HG02763 (cell line): ENCODE results near the gene RGS17.
"Not testable (repeated sequence)": the region's sequence is repeated elsewhere in the genome, so short reads cannot be mapped to it uniquely, and the experiment has no call there.

ENCODE experiments used
- ATAC-seq: cut with Tn5 transposase; IDR thresholded peaks from one replicate; pipeline ENCODE4 v1.9.1; 2021; ENCODE audit warnings: mild to moderate bottlenecking, moderate library complexity; ENCODE audit not compliant: unreplicated experiment

RGS17 gene, protein sequence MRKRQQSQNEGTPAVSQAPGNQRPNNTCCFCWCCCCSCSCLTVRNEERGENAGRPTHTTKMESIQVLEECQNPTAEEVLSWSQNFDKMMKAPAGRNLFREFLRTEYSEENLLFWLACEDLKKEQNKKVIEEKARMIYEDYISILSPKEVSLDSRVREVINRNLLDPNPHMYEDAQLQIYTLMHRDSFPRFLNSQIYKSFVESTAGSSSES

DNA sequence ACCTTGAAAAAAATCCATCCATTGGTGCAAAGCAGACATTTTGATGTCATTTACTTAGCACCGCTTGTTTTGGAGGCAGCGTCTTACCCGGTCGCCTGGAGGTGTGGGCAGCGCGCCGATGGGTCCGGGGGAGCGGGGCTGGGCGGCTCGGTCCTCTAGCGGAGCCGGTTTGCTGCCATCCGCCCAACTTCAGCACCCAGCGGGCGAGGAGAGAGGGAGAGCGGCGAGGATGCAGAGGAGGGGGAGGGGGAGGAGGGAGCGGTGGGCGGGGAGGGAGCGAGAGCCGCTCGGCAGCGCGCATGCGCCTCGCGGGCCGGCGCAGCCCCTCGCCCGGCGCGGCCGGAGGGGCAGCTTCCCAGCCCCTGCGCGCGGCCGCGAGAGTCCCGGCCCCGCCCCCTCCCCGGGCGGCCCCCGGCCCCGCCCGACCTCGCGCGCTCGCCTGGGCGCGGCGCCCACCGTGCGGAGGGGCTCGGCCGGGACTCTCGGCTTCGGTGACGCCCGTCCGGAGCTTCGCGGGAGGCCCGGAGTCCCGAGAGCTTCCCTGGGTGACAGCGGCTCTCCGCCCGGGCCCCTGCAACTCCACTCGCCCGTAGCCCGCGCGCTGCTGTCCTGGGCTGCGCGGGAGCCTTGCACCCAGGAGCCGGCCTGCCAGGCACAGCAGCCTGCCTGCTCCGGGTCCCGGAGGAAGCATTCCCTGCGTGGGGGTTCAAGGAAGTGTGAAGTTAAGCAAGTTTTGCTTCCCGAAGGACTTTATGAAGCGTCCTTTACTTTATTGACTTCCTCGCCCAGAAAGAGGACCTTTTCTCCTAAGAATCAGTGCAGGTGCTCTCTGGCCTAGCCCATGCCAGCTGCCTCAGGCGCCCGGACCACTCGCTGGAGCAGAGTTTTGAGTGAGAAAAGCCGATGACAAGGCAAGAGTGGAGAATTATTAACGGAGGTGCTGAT, at the start of gene RGS17:
Gene RGS17 (minus strand): TSS at position 246 of the 945 bp plus-strand sequence. CDS start 87,264 bp downstream, outside the sequence.
- ATAC-seq = peak; percentile 73

DNA sequence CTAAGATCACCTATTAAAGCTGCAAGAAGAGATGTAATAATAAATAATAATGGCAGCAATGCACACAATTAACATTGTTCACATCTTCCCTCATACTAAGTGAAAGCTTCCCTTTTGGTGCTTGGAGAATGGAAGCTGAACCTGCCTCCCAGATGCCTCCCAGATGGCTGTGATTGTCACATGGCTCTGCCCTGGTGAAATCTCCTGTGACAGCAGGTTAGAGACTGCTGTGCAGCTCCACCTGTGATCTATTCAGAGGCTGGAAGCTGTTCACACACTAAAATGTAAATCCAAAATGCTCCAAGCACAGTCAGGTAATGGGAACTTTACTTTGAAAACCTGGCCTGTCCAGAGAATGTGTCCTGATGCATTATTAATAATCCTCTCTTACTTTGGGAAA, 41.7 kb upstream of the RGS17 start:
- ATAC-seq = no peak

DNA sequence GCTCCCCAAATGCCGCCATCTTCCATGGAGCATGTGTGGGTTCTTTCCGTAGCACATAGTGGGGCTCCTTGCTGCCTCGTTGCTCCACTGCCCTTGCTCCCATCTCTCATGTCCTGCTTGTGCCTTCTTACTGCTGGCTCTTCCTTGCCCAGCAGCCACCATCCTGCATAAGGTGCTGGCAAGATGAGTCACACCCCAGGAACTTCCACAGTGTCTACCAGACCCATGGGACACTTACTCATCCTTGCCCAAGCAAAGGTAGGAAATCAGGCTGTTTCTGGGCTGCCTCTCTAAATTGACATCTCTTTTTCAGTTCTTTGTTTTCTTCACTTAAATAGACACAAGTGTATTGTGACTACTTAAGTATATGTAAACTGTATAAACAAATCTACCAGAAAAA, 39.4 kb upstream of the RGS17 start:
- ATAC-seq = no peak

DNA sequence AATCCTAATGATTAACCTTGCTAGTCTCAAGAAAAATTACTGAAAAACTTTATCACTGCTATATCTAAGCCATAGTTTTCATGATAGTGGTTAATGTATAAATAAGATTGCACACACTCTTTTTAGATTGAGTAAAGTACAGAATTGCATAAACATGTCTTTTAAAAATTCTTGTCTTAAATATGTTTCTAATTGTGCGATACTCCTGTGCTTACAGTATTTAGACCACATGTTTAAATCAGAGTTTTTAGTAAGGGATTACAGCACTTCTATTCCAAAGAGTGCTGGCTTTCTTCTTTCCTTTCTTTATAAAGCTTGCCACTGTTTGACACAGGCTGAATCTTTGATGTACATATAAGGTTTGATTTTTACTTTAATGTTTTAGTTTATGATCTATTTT, 36.8 kb upstream of the RGS17 start:
- no peak for ATAC-seq

DNA sequence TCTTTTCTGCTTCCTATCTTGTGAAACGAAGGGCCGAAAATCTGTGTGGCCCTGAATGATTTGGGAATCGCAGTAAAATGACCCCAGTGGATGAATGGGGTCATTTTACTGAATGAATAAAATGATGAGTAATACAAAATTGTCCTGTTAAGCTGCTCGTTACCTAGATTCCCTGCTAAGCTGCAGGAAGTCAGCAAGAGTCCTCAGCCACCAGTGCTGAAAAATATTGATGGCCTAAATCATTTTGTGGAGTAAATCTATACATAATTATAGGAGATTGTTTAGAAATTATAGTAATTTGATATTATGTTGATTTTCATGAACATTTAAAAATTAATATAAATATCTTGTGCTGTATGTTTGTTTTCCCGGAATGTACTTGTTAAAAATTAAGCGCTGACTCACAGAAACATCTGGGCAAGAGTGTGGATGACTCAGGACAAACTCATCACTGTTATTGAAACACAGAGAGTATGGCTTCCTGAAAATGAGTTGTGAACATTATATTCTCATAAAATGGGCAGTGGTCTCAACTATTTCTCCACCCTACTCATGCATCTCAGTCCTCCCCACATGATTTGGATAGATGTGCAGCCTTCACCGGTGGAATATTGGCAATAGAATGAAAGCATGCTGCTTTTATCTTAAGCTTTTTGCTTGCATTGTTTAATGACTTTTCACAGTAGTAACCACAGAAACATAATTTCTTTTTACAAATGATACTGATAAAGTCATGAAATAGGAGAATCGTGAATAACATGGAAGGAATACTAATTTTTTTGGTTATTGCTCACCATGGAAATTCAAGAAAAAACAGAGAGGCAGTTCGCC, 36.2 kb upstream of the RGS17 start:
- no peak for ATAC-seq

DNA sequence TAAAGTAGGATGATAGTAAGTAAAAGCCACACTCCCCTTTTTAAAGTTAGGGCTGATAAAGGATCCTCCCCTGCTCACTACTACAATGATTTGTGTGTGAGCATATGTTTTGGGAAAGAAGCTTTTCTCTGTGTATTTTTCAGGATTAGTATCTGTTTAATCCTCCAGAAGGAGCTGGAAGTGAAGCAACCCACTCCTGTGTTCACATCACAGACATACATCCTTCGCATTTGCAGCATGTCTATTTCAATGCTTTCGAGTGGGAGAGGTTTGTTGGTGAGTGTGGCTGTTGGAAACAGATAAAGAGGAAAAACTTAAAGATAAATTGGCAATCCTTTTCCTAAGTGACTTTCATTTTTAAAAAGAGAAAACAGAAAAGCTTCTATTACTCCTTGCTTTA, 31.6 kb upstream of the RGS17 start:
- no peak for ATAC-seq

DNA sequence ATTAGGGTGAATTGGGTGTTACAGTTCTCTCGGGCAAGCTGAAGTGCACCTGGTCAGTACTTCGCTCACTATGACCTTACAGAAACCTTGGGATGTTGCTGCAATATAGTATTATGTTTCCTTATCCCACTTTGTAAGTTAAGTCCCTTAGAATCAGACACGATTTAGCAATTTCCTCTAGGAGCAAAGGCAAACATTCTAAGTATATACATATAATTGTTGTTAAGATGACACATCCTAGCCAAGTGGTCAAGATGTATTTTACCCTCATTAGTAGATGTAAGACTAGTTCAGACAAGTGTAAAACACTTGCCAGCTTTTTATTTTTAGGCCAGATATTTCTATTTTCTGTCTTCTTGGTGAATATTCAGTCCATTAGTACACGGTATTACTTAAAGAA, 31.1 kb upstream of the RGS17 start:
- ATAC-seq = no peak

DNA sequence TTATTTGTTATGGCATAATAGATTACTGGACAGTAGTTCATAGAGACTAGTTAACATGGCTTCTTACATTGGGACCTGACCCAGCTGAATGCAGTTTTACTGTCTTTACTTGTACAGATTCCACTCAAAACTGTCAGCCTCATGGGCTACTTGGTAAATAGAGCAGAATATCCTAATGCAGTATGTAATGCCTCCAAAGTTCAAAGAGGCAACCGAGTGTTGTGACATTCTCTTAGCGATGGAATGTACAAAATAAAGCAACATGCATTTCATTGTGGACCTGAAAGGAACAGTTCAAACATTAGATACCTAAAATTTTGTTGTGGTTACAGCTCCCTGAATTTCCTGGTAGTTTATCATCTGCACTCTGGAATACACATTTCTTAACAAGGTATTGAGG, 29.1 kb upstream of the RGS17 start:
- no peak for ATAC-seq

DNA sequence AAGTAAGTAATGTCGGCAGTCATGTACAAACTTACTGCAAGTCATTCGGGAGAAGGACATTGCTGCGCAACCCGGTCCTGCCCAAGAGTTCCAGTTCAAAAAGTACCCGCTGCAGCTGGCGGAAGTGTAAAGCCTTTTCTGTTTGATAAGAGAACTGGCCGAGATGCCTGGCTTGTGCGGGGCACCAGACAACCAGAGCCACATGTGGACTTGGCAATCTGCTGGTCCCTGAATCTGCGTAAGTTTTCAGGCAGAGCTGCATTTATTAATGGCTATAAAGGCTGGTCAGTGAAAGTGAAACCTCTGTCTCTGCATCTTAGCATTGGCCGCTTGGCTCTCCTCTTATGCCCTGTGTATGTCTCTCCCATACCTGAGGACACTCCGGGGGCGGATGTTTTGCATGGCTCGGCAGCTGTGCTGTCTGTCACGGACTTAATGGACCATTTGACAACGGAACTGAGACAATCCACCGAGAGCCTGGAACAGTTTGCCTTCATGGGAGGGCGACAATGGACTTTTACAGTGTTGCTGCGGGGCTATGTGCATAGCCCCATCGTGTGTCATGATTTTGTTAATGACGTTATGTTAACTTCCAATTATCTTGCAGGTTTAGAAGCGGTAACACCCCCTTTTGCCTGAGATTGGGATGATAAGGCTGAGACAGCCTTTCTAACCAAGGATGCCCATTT, 19.8 kb upstream of the RGS17 start:
- ATAC-seq = no peak

DNA sequence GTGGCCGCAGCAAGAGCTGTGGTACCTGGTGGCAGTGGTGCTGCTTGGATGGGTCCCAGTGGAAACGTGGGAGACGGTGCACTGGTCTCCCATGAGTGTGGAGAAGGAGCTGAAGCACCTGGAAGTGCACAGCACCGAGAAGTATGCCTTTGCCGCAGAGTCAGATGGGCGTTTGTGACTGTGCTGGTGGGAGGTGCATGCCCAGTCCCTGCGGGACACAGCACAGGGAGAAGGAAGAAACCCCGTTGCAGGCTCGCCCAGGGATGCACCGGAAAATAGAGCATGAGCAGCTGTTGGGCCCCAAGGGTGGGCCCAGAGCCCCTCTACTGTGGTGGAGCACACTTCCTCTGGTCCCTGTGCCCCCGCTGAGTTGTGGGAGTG, 19.3 kb upstream of the RGS17 start:
- no peak for ATAC-seq

DNA sequence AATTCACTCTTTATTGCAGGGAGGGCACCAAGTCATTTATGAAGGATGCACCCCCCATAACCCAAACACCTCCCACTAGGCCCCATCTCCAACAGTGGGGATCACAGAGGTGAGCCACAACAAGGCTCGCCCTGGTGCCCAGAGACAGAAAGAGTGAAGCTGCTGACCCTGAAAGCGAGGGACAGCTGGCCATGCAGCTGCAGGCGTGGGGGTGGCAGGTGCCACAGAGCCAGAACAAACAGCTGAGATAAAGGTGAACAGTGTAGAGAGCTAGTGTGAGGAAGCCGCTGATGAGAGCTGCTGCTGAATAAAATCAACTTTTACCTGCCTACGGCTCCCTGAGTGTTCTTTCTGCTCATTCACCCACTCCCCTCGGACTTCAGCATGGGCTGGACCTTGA, 18.8 kb upstream of the RGS17 start:
- ATAC-seq = no peak

DNA sequence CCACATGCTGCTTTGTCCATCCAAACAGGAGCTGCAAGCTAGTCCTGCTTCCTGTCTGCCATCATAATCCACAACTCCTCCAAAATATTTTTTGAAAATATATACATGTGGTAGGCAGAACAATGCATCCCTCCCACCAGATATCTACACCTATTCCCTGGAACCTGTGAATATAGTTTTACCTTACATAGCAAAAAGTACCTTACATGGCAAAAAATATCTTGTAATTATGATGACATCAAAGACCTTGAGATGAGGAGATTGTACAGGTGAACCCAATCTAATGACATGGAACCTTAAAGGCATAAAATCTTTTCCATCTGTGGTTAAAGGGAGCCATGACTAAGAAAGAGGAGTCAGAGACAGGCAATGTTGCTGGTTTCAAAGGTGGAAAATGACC, 15.3 kb upstream of the RGS17 start:
- ATAC-seq = no peak

DNA sequence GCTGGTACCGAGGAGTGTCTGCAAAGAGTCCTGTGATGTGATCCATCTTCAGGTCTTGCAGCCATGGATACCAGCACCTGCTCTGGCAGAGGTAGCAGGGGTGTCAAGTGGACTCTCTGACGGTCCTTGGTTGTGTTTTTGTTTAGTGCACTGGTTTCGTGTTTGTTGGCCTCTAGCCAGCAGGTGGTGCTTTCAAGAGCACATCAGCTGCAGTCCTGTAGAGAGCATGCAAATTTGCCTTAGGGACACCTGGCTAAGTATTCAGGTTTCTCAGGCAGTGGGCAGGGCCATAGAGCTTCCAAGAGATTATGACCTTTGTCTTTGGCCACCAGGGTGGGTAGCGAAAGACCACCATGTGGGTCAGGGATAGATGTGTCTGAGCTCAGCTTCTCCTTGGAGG, 14.5 kb upstream of the RGS17 start:
- ATAC-seq = no peak

DNA sequence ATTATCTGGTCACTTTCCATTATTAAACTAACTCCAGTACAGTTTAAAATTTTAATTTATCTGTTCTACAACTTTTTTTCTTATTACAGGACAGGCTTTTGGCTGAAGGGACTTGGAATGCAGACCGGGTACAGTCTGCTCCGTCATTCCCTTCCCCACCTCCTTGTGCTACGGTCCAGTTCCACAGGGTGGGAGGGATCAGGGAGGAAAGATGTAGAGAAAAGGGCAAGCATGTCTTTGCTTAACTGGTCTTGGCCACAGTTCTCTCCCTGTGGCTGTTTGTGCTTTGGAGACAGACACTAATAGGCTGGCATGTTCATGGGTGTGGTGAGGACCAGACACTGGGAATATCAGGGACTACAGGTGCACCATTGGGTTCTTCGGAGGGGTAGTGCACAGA, 12.1 kb upstream of the RGS17 start:
- ATAC-seq = no peak

DNA sequence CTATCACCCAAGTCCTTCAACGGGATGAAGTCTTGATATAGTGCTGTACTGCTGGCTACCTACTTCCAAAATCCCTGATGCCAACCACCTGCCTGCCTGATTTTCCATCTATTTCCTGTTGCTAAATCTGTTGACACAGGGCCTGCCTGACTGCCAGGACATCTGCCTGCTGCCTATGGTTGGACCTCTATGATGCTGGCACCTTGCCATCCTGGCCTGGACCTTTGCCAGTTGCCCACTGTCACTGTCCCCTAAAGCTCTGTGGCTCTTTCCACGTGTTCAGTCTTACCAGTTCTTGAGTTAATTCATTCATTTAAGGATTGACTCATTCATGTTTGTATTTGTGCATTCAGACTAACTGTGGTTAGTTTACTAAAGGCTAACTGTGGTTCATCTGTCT, 9.2 kb upstream of the RGS17 start:
- no peak for ATAC-seq

DNA sequence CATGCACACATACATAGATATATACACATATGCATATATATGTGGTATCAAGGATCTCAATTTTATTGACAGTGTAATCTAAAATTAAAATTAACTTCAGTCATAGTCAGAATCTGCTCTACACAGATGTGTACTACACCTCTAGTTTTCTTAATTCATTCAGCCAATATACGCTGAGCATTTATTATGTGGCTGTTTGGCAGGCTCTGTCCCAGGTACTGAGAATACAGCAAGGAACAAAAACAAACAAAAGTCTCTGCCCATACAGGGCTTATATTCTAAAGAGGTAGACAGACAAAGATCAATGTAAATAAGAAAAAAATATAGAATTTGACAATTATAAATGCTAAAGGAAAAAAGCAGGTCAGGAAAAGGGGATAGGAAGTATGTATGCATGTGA, 7.8 kb upstream of the RGS17 start:
- ATAC-seq = no peak

DNA sequence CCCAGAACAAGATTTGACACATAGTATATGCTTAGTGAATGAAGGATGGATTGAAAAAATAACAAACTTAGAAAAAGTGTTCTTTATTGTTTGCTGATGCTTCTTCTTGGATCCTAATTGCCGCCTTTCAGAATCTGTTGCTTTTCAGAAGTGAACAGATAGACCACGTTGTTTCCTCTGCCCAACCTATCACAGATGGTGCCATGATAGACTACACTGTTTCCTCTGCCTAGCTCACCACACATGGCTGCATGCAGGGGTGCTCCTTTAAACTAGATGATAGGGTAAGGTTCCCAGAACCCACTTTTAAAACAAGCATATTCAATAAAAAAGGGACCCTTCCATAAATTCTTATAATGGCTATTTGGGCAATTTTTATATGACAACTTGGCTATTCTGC, 4.6 kb upstream of the RGS17 start:
- ATAC-seq = no peak

DNA sequence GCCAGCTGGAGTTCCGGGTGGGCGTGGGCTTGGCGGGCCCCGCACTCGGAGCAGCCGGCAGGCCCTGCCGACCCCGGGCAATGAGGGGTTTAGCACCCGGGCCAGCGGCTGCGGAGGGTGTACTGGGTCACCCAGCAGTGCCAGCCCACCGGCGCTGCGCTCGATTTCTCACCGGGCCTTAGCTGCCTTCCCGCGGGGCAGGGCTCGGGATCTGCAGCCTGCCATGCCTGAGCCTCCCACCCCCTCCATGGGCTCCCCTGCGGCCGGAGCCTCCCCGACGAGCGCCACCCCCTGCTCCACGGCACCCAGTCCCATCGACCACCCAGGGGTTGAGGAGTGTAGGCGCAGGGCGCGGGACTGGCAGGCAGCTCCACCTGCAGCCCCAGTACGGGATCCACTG, 2.6 kb upstream of the RGS17 start:
- not testable (repeated sequence) for ATAC-seq

DNA sequence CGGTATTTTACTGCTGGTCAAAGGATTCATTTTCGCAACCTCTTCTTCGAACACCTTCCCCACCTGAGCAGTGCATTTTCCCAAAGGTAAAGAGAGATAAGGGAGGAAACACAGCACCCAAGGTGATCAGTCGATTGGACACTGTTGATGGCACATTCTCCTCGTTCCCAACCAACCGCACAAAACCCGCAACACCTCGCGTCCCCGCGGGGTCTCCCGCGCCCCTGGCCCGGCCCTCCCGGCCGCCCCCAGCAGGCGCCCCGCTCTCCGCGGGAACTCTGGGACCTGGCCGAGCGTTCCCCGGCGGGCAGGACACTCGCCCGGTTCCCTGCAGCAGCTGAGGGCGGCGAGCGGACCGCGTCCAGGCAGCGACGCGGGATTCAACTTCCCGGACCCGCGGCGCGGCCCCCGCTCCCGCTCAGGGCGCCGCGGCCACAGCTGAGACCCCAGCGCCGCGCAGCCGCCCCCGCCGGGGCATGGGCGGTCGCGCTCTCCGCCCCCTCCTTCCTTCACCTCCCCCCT, 506 bp downstream of the RGS17 start:
- peak; percentile 26 for ATAC-seq

DNA sequence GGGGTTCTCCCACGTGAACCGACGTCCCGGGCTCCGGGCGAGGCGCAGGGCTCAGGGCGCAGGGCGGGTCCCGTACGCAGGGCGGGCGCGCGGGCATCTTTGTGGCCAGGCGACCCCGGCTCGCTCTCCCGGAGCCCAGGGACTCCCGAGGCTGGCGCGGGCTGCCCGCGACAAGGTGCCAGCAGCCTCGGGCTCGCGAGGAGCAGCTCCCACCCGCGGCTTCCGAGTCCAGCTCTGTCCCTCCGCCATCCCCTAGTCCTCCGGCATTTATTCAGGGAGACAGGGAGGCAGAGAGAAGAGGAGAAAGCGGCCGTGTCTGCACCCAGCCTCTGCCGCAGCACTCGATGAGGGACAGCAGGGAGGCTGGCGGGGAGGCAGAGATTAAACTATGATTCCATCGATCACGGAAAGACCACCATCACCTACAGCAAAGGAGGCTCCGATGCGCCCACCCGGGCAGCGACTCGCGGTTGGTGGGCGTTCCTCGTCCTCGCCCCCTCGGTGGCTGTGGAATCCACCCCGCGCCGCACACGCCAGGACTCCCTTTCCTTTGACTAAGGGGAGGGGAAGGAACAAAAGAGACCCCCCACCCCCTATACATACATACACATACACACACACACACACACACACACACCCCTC, 1.1 kb downstream of the RGS17 start:
- no peak for ATAC-seq
